Measurements from ENCODE around the gene NAT9.
A peak's percentile ranks its signal among the peaks of the same experiment; 100 is the strongest.

NAT9 gene

GRCh38 chr17:74759941-74760340 is 16.2 kb downstream of the NAT9 start:
- no peak for DNase-seq

GRCh38 chr17:74759243-74759801 is 16.8 kb downstream of the NAT9 start:
- peak; percentile 45 for DNase-seq

- DNase-seq = peak; percentile 67
These were observed 17.3 kb downstream of the NAT9 start for GRCh38 chr17:74758848-74759168.

GRCh38 chr17:74757931-74758847 is 18.0 kb downstream of the NAT9 start:
- DNase-seq = no peak

- DNase-seq = no peak
These were observed 18.6 kb downstream of the NAT9 start for GRCh38 chr17:74757502-74757901.

- no peak for DNase-seq
These were observed 19.3 kb downstream of the NAT9 start for GRCh38 chr17:74756891-74757290.

GRCh38 chr17:74755533-74755932 is 20.6 kb downstream of the NAT9 start:
- no peak for DNase-seq

- peak; percentile 80 for DNase-seq
These were observed 21.3 kb downstream of the NAT9 start for GRCh38 chr17:74754832-74755231.

- no peak for DNase-seq
These were observed 23.2 kb downstream of the NAT9 start for GRCh38 chr17:74752822-74753401.

GRCh38 chr17:74752415-74752814 is 23.7 kb downstream of the NAT9 start:
- DNase-seq = no peak

- no peak for DNase-seq
These were observed 25.6 kb downstream of the NAT9 start for GRCh38 chr17:74750327-74751069.

GRCh38 chr17:74750039-74750326 is 26.2 kb downstream of the NAT9 start:
- no peak for DNase-seq

- no peak for DNase-seq
These were observed 26.7 kb downstream of the NAT9 start for GRCh38 chr17:74749279-74750038.

GRCh38 chr17:74748529-74749278 is 27.4 kb downstream of the NAT9 start, which contains the start of gene NHERF1:
Gene NHERF1 (plus strand): TSS chr17:74748628. CDS start chr17:74748847, 219 bp downstream.
- peak; percentile 93 for DNase-seq

- no peak for DNase-seq
These were observed 27.9 kb downstream of the NAT9 start for GRCh38 chr17:74748279-74748528.

GRCh38 chr17:74746922-74747321 is 29.2 kb downstream of the NAT9 start:
- peak; percentile 76 for DNase-seq

GRCh38 chr17:74746376-74746775 is 29.8 kb downstream of the NAT9 start:
- DNase-seq = no peak

GRCh38 chr17:74745548-74746177 is 30.5 kb downstream of the NAT9 start:
- DNase-seq = no peak

- peak; percentile 76 for DNase-seq
These were observed 31.2 kb downstream of the NAT9 start for GRCh38 chr17:74744714-74745547.

GRCh38 chr17:74744349-74744713 is 31.8 kb downstream of the NAT9 start:
- DNase-seq = no peak

- DNase-seq = no peak
These were observed 32.4 kb downstream of the NAT9 start for GRCh38 chr17:74743755-74744154.

Data from hematopoietic multipotent progenitor cell treated with erythropoietin and hydrocortisone succinate and interleukin-3 and kit ligand, for 8 days (in vitro differentiated cells).